ENCODE measurements around the gene RASAL1.

Gene RASAL1

GRCh38 chr12:113103756-113104450 lies 31.7 kb downstream of the RASAL1 start:
- Histone ChIP-seq H3K4me3 (ENCODE audit: low read depth, low read length) (peak overlapping the region; percentile 63), H3K9me3 (ENCODE audit: control insufficient read depth, insufficient read depth, low read length) (no peaks in the 10 kb centered on the region), H3K36me3 (ENCODE audit: control insufficient read depth, insufficient read depth, low read length) (no peaks in the 10 kb centered on the region), H3K9ac (ENCODE audit: low read depth, low read length) (no peak overlapping the region; the same call in 1 of the 2 replicates), H3K4me1 (ENCODE audit: control insufficient read depth, insufficient read depth, low read length) (no peaks in the 10 kb centered on the region), H3K27ac (ENCODE audit: low read depth, low read length) (no peak overlapping the region), H3K27me3 (ENCODE audit: control insufficient read depth, insufficient read depth, low read length) (no peaks in the 10 kb centered on the region)

- H3K36me3 ChIP-seq (ENCODE audit: control insufficient read depth, insufficient read depth, low read length) = no peaks in the 10 kb centered on the region
- no peak overlapping the region for H3K27ac ChIP-seq (ENCODE audit: low read depth, low read length)
- no peaks in the 10 kb centered on the region for H3K9me3 ChIP-seq (ENCODE audit: control insufficient read depth, insufficient read depth, low read length)
- H3K4me3 ChIP-seq (ENCODE audit: low read depth, low read length) = no peak overlapping the region
- H3K9ac ChIP-seq (ENCODE audit: low read depth, low read length) = no peak overlapping the region
- no peaks in the 10 kb centered on the region for H3K27me3 ChIP-seq (ENCODE audit: control insufficient read depth, insufficient read depth, low read length)
- H3K4me1 ChIP-seq (ENCODE audit: control insufficient read depth, insufficient read depth, low read length) = 0 out of 2 replicates have a peak, but pooled peaks cover 4% of the 10 kb centered on the region
These were observed 32.8 kb downstream of the RASAL1 start for GRCh38 chr12:113102811-113103210.

- H3K27ac ChIP-seq (ENCODE audit: low read depth, low read length) = no peak overlapping the region
- no peaks in the 10 kb centered on the region for H3K27me3 ChIP-seq (ENCODE audit: control insufficient read depth, insufficient read depth, low read length)
- H3K4me1 ChIP-seq (ENCODE audit: control insufficient read depth, insufficient read depth, low read length) = 0 out of 2 replicates have a peak, but pooled peaks cover 7% of the 10 kb centered on the region
- no peaks in the 10 kb centered on the region for H3K9me3 ChIP-seq (ENCODE audit: control insufficient read depth, insufficient read depth, low read length)
- H3K4me3 ChIP-seq (ENCODE audit: low read depth, low read length) = no peak overlapping the region
- H3K36me3 ChIP-seq (ENCODE audit: control insufficient read depth, insufficient read depth, low read length) = no peaks in the 10 kb centered on the region
- no peak overlapping the region for H3K9ac ChIP-seq (ENCODE audit: low read depth, low read length)
These were observed 33.8 kb downstream of the RASAL1 start for GRCh38 chr12:113101751-113102150.

- no peak overlapping the region for H3K27ac ChIP-seq (ENCODE audit: low read depth, low read length)
These were observed 35.8 kb downstream of the RASAL1 start for GRCh38 chr12:113099764-113100163.

GRCh38 chr12:113099364-113099763 lies 36.2 kb downstream of the RASAL1 start:
- Histone ChIP-seq H3K27me3 (ENCODE audit: control insufficient read depth, insufficient read depth, low read length) (no peaks in the 10 kb centered on the region), H3K36me3 (ENCODE audit: control insufficient read depth, insufficient read depth, low read length) (no peaks in the 10 kb centered on the region), H3K9me3 (ENCODE audit: control insufficient read depth, insufficient read depth, low read length) (no peaks in the 10 kb centered on the region), H3K4me1 (ENCODE audit: control insufficient read depth, insufficient read depth, low read length) (0 out of 2 replicates have a peak, but pooled peaks cover 7% of the 10 kb centered on the region), H3K4me3 (ENCODE audit: low read depth, low read length) (no peak overlapping the region), H3K9ac (ENCODE audit: low read depth, low read length) (no peak overlapping the region), H3K27ac (ENCODE audit: low read depth, low read length) (no peak overlapping the region)

More at GRCh38 chr12:113099764-113100163, 35.8 kb downstream of the RASAL1 start:
- no peaks in the 10 kb centered on the region for H3K9me3 ChIP-seq (ENCODE audit: control insufficient read depth, insufficient read depth, low read length)
- H3K4me3 ChIP-seq (ENCODE audit: low read depth, low read length) = no peak overlapping the region
- no peaks in the 10 kb centered on the region for H3K27me3 ChIP-seq (ENCODE audit: control insufficient read depth, insufficient read depth, low read length)
- 0 out of 2 replicates have a peak, but pooled peaks cover 7% of the 10 kb centered on the region for H3K4me1 ChIP-seq (ENCODE audit: control insufficient read depth, insufficient read depth, low read length)
- H3K9ac ChIP-seq (ENCODE audit: low read depth, low read length) = no peak overlapping the region
- H3K36me3 ChIP-seq (ENCODE audit: control insufficient read depth, insufficient read depth, low read length) = no peaks in the 10 kb centered on the region

- Histone ChIP-seq H3K27me3 (ENCODE audit: control insufficient read depth, insufficient read depth, low read length) (no peaks in the 10 kb centered on the region), H3K36me3 (ENCODE audit: control insufficient read depth, insufficient read depth, low read length) (no peaks in the 10 kb centered on the region), H3K27ac (ENCODE audit: low read depth, low read length) (no peak overlapping the region), H3K4me1 (ENCODE audit: control insufficient read depth, insufficient read depth, low read length) (peaks cover 9% of the 10 kb centered on the region; the same call in 1 of the 2 replicates), H3K9me3 (ENCODE audit: control insufficient read depth, insufficient read depth, low read length) (no peaks in the 10 kb centered on the region), H3K4me3 (ENCODE audit: low read depth, low read length) (no peak overlapping the region), H3K9ac (ENCODE audit: low read depth, low read length) (no peak overlapping the region)
These were observed 37.0 kb downstream of the RASAL1 start for GRCh38 chr12:113098441-113099028.

- H3K9ac ChIP-seq (ENCODE audit: low read depth, low read length) = no peak overlapping the region
- no peak overlapping the region for H3K27ac ChIP-seq (ENCODE audit: low read depth, low read length)
- no peaks in the 10 kb centered on the region for H3K9me3 ChIP-seq (ENCODE audit: control insufficient read depth, insufficient read depth, low read length)
- H3K4me3 ChIP-seq (ENCODE audit: low read depth, low read length) = no peak overlapping the region
- peaks cover 10% of the 10 kb centered on the region; the same call in 1 of the 2 replicates for H3K4me1 ChIP-seq (ENCODE audit: control insufficient read depth, insufficient read depth, low read length)
- no peaks in the 10 kb centered on the region for H3K27me3 ChIP-seq (ENCODE audit: control insufficient read depth, insufficient read depth, low read length)
- H3K36me3 ChIP-seq (ENCODE audit: control insufficient read depth, insufficient read depth, low read length) = no peaks in the 10 kb centered on the region
These were observed 37.7 kb downstream of the RASAL1 start for GRCh38 chr12:113097716-113098440.

- Histone ChIP-seq H3K4me3 (ENCODE audit: low read depth, low read length) (no peak overlapping the region), H3K9ac (ENCODE audit: low read depth, low read length) (no peak overlapping the region), H3K27ac (ENCODE audit: low read depth, low read length) (no peak overlapping the region), H3K27me3 (ENCODE audit: control insufficient read depth, insufficient read depth, low read length) (peaks cover 2% of the 10 kb centered on the region; the same call in 1 of the 2 replicates), H3K4me1 (ENCODE audit: control insufficient read depth, insufficient read depth, low read length) (peaks cover 10% of the 10 kb centered on the region; the same call in 1 of the 2 replicates), H3K36me3 (ENCODE audit: control insufficient read depth, insufficient read depth, low read length) (no peaks in the 10 kb centered on the region), H3K9me3 (ENCODE audit: control insufficient read depth, insufficient read depth, low read length) (no peaks in the 10 kb centered on the region)
These were observed 38.7 kb downstream of the RASAL1 start for GRCh38 chr12:113096675-113097461.

GRCh38 chr12:113095405-113095804 lies 40.2 kb downstream of the RASAL1 start:
- Histone ChIP-seq H3K4me1 (ENCODE audit: control insufficient read depth, insufficient read depth, low read length) (peaks cover 10% of the 10 kb centered on the region; the same call in 1 of the 2 replicates), H3K27me3 (ENCODE audit: control insufficient read depth, insufficient read depth, low read length) (peaks cover 4% of the 10 kb centered on the region; the same call in 1 of the 2 replicates), H3K9ac (ENCODE audit: low read depth, low read length) (no peak overlapping the region), H3K4me3 (ENCODE audit: low read depth, low read length) (no peak overlapping the region), H3K36me3 (ENCODE audit: control insufficient read depth, insufficient read depth, low read length) (no peaks in the 10 kb centered on the region), H3K9me3 (ENCODE audit: control insufficient read depth, insufficient read depth, low read length) (no peaks in the 10 kb centered on the region), H3K27ac (ENCODE audit: low read depth, low read length) (no peak overlapping the region)

- Histone ChIP-seq H3K4me3 (ENCODE audit: low read depth, low read length) (no peak overlapping the region), H3K4me1 (ENCODE audit: control insufficient read depth, insufficient read depth, low read length) (peaks cover 10% of the 10 kb centered on the region; the same call in 1 of the 2 replicates), H3K27me3 (ENCODE audit: control insufficient read depth, insufficient read depth, low read length) (peaks cover 4% of the 10 kb centered on the region; the same call in 1 of the 2 replicates), H3K27ac (ENCODE audit: low read depth, low read length) (no peak overlapping the region), H3K9ac (ENCODE audit: low read depth, low read length) (no peak overlapping the region), H3K9me3 (ENCODE audit: control insufficient read depth, insufficient read depth, low read length) (no peaks in the 10 kb centered on the region), H3K36me3 (ENCODE audit: control insufficient read depth, insufficient read depth, low read length) (no peaks in the 10 kb centered on the region)
These were observed 40.8 kb downstream of the RASAL1 start for GRCh38 chr12:113094738-113095137.

Data from HUES48 (cell line).